Mesodermal cell (in vitro differentiated cells): ENCODE results near the gene UBA1.

Experiments
- H3K27ac ChIP-seq: 2 replicates; pipeline ENCODE4 v1.7.0; 2013; ENCODE audit warnings: mild to moderate bottlenecking, low read depth, low read length, moderate library complexity; ENCODE audit not compliant: severe bottlenecking
- H3K36me3 ChIP-seq: 2 replicates; pipeline ENCODE4 v1.7.1; 2013; ENCODE audit warnings: mild to moderate bottlenecking, low read length, moderate library complexity; ENCODE audit not compliant: control insufficient read depth, insufficient read depth
- H3K4me1 ChIP-seq: one replicate; pipeline ENCODE4 v1.7.1; 2013; ENCODE audit warnings: mild to moderate bottlenecking, low read length; ENCODE audit not compliant: insufficient read depth, control insufficient read depth, poor library complexity, severe bottlenecking
- H3K4me3 ChIP-seq: 2 replicates; pipeline ENCODE4 v1.7.0; 2013; ENCODE audit warnings: low read length, control low read depth, mild to moderate bottlenecking; ENCODE audit not compliant: insufficient read depth, poor library complexity, severe bottlenecking; ENCODE audit errors: extremely low read depth
- H3K9me3 ChIP-seq: 2 replicates; pipeline ENCODE4 v1.7.1; 2013; ENCODE audit warnings: mild to moderate bottlenecking, low read length, moderate library complexity; ENCODE audit not compliant: control insufficient read depth
- WGBS, 2 experiments: methylation state at CpG; one replicate each; pipeline ENCODE4 v1.1.5; 2013; ENCODE audit warnings: missing lambda C conversion rate in 2 of 2; ENCODE audit not compliant: insufficient coverage in 2 of 2; 5-methylcytosine and 5-hydroxymethylcytosine counted together

The UBA1 gene

DNA sequence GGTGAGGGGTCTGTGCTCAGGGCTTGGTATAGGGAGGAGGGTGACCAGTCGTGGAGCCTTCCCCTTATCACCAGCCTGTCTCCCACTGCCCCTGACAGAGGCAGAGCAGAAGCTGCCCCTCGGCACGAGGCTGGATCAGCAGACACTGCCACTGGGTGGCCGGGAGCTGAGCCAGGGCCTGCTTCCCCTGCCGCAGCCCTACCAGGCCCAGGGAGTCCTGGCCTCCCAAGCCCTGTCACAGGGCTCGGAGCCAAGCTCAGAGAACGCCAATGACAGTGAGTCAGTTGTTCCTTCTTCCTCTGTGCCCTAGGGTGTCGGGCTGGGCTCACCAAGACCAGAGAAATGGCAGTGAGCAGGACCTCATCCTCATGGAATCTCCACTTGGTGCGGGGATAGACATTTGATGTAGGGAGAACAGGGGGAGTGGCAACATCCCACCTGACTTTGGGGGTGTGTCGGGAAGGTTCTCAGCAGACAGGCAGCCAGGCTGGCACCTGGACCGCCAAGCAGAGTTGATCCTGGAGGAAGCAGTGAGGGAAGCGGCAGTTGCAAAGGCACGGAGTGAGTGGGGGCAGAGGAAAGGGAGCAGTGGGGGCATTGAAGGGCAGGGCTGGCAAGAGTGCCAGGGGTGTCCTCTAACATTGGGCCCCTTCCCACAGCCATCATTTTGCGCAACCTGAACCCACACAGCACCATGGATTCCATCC lies 14.3 kb upstream of the UBA1 start:
- Histone ChIP-seq H3K36me3 (peaks cover 60% of the 10 kb centered on the region), H3K9me3 (no peaks in the 10 kb centered on the region), H3K4me1 (no peaks in the 10 kb centered on the region), H3K27ac (no peak overlapping the region), H3K4me3 (no peak overlapping the region)
- 79 to 90% methylated on average over 2 to 9 of the region's 14 CpGs for WGBS, 2 experiments

DNA sequence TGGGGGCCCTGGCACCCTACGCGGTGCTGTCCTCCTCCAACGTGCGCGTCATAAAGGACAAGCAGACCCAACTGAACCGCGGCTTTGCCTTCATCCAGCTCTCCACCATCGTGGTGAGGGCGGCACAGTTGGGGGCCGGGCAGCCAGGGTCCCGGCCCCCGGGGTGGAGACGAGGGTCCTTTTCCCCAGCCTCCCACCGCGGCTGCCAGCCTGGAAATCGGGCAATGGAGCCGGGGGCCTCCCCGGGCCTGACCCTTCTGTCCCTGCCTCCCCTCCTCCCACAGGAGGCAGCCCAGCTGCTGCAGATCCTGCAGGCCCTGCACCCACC lies 13.7 kb upstream of the UBA1 start:
- H3K9me3 ChIP-seq: no peaks in the 10 kb centered on the region
- WGBS, 2 experiments: 95 to 100% methylated on average over 3 to 10 of the region's 18 CpGs

DNA sequence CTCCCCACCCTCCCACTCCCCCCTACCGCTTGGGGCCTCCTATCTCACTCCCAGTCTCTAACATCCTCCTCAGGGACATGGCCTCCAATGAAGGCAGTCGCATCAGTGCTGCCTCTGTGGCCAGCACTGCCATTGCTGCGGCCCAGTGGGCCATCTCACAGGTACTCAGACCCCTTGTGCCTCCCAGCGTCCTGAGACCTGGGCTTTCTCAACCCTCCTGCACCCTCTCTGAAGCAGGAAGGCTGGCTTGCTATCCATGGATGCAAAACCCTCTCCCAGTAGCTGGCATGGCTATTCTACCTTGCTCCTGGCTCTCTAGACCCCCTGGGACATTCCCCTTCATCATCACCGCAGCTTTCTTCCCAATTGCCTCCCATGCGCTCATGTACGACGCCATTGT lies 13.3 kb upstream of the UBA1 start:
- Histone ChIP-seq H3K9me3 (no peaks in the 10 kb centered on the region), H3K4me1 (no peaks in the 10 kb centered on the region), H3K27ac (no peak overlapping the region), H3K4me3 (no peak overlapping the region), H3K36me3 (peaks cover 58% of the 10 kb centered on the region)
- no CpG with 5 or more reads among the region's 8 CpGs for WGBS, 2 experiments

More for the DNA sequence above, 13.7 kb upstream of the UBA1 start:
- Histone ChIP-seq H3K27ac (no peak overlapping the region), H3K4me1 (no peaks in the 10 kb centered on the region), H3K4me3 (no peak overlapping the region), H3K36me3 (peaks cover 61% of the 10 kb centered on the region)

DNA sequence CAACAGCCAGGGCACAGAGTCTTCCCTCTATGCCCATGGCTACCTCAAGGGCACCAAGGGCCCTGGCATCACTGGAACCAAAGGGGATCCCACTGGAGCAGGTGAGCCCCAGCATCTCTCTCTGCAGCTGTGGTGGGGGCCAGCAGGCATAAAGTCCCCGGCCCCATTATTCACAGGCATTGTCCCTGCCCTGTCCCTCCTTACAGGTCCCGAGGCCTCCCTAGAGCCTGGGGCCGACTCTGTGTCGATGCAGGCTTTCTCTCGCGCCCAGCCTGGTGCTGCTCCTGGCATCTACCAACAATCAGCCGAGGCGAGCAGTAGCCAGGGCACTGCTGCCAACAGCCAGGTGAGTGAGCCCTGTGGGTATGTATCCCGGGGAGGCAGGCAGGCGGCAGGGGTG lies 12.3 kb upstream of the UBA1 start:
- Histone ChIP-seq H3K36me3 (peaks cover 62% of the 10 kb centered on the region), H3K4me3 (no peak overlapping the region), H3K27ac (no peak overlapping the region), H3K4me1 (no peaks in the 10 kb centered on the region), H3K9me3 (no peaks in the 10 kb centered on the region)
- WGBS, 2 experiments: 98 to 100% methylated on average over 6 to 9 of the region's 10 CpGs

DNA sequence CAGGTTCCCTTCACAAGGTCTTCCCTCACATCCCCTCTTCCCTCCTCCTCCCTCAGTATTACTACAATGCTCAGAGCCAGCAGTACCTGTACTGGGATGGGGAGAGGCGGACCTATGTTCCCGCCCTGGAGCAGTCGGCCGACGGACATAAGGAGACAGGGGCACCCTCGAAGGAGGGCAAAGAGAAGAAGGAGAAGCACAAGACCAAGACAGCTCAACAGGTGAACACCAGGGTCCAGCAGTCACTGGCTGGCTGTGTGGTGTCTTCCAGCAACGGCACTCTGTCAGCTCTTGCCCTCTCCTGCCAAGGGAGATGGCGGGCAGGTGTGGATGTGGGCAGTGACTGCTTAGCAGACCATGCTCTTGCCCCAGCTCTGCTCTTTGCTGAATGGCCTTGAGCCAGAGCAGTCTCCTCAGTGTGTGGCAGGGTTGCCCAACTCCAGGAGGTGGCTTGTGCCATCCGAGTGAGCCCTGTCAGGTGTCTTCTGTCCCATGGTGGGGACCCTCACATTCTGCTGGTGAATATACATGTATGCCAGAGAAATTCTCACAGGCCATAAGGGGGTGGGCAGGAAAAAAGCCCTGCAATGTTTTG lies 11.4 kb upstream of the UBA1 start:
- 98% methylated on average over 6 of the region's 9 CpGs; no CpG with 5 or more reads in 1 of the 2 experiments for WGBS, 2 experiments
- H3K36me3 ChIP-seq: peaks cover 66% of the 10 kb centered on the region
- no peaks in the 10 kb centered on the region for H3K4me1 ChIP-seq
- no peak overlapping the region for H3K4me3 ChIP-seq
- no peak overlapping the region for H3K27ac ChIP-seq
- no peaks in the 10 kb centered on the region for H3K9me3 ChIP-seq

DNA sequence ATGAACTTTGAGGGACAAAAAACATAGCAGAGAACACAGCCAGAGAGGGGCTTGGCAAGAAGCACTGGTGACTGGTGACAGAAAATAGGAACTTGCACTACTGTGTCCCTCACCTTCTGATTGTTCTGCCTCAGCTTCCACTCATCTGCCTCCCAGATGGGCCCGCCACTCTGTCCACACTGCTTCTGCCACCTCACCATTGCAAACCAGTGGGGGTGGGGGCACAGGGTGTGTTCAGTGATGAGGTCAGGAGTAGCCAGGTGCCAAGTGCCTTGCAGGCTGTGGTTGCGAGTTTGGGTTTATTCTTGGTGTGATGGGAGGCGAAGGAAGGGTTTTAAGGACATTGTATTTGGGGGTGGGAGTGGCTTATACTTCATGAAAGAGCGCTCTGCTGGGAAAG lies 9.1 kb upstream of the UBA1 start:
- Histone ChIP-seq H3K9me3 (no peaks in the 10 kb centered on the region), H3K27ac (no peak overlapping the region), H3K4me3 (no peak overlapping the region), H3K4me1 (no peaks in the 10 kb centered on the region), H3K36me3 (peaks cover 51% of the 10 kb centered on the region)
- WGBS, 2 experiments: 92 to 100% methylated on average over 2 of the region's 4 CpGs

DNA sequence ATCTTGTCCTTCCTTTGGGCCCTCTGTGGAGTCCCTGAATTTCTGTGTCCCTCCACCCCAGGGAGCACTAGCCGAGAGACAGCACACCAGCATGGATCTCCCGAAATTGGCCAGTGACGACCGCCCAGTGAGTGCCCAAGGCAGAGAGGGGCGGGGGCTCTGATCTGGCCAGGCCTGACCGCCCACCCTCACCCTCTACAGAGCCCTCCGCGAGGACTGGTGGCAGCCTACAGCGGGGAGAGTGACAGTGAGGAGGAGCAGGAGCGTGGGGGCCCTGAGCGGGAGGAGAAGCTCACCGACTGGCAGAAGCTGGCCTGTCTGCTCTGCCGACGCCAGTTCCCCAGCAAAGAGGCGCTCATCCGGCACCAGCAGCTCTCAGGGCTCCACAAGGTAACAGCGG lies 8.4 kb upstream of the UBA1 start:
- 93 to 98% methylated on average over 7 to 10 of the region's 17 CpGs for WGBS, 2 experiments
- H3K9me3 ChIP-seq: no peaks in the 10 kb centered on the region
- H3K36me3 ChIP-seq: peaks cover 48% of the 10 kb centered on the region
- H3K4me1 ChIP-seq: no peaks in the 10 kb centered on the region
- no peak overlapping the region for H3K4me3 ChIP-seq
- no peak overlapping the region for H3K27ac ChIP-seq

DNA sequence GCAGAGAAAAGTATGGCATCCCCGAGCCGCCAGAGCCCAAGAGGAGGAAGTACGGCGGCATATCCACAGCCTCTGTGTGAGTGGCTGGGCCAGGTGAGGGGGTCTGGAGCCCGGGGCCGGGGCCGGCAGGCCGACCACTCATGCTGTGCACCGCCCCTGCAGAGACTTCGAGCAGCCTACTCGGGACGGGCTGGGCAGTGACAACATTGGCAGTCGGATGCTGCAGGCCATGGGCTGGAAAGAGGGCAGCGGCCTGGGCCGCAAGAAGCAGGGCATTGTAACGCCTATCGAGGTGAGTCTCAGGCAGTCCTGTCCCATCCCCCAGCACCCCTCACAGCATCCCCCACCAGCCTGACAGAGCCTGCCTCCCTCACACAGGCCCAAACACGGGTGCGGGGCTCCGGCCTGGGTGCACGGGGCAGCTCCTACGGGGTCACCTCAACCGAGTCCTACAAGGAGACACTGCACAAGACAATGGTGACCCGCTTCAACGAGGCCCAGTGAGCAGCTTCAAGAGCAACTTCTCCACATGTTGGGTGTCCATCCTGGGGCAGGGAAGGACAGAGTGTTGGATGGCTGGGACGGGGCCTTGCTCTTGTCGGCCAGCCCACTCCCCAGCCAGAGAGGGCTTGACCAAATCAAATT lies 7.4 kb upstream of the UBA1 start:
- no peaks in the 10 kb centered on the region for H3K9me3 ChIP-seq
- peaks cover 38% of the 10 kb centered on the region for H3K36me3 ChIP-seq
- WGBS, 2 experiments: 97 to 100% methylated on average over 10 to 12 of the region's 27 CpGs
- H3K4me3 ChIP-seq: no peak overlapping the region
- no peaks in the 10 kb centered on the region for H3K4me1 ChIP-seq
- H3K27ac ChIP-seq: no peak overlapping the region

DNA sequence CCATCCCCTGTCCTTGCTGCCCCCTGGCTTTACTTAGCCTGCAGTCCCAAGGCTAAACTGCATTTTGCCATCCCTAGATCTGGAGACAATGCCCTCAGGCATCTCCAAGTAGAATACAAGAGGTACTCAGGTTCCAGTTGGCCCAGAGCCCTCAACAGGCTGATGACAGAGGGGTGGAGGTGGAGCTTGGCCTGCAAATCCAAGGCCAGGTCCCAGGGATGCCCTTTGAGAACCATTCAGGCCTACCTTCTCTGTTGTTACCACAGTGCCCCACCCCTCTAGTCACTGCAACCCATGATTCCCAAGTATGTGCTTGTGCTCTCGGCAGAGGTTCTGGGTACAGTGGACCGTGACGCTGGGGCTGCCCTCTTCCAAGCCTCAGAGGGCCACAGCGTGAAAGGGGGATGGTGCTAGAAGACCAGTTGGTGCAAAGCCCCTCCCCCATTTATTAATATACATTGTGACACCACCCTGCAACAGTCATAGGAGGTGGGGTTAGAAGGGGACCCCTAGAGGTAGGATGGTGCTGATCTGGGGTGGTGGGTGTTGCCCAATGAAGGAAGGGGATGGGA lies 6.4 kb upstream of the UBA1 start:
- Histone ChIP-seq H3K27ac (no peak overlapping the region), H3K9me3 (no peaks in the 10 kb centered on the region), H3K4me3 (no peak overlapping the region), H3K36me3 (peaks cover 33% of the 10 kb centered on the region), H3K4me1 (no peaks in the 10 kb centered on the region)
- no CpG with 5 or more reads among the region's 4 CpGs for WGBS, 2 experiments

DNA sequence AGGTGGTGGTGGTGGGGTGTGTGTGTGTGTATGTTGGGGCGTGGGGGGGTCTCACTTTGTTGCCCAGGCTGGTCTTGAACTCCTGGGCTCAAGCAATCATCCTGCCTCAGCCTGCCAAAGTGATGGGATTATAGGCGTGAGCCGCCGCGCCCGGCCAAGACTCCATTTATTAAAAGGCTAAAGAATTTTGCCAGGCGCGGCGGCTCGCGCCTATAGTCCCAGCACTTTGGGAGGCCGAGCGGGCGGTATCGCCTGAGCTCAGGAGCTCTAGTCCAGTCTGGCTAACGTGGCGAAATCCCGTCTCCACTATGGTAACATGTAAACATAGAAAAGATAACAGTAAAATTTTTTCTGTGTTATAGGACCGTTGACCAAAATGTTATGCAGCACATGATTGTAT lies 3.7 kb upstream of the UBA1 start:
- no peak overlapping the region for H3K4me3 ChIP-seq
- no peaks in the 10 kb centered on the region for H3K9me3 ChIP-seq
- peaks cover 19% of the 10 kb centered on the region for H3K36me3 ChIP-seq
- no peaks in the 10 kb centered on the region for H3K4me1 ChIP-seq
- 81% methylated on average over 6 of the region's 19 CpGs; no CpG with 5 or more reads in 1 of the 2 experiments for whole genome bisulfite sequencing, 2 experiments
- H3K27ac ChIP-seq: no peak overlapping the region
